Endodermal cell (in vitro differentiated cells): ENCODE data around the gene WDR27. TPM values are rescaled to one million over a fixed set of nuclear protein-coding genes. Genes with fewer than 3 reads are reported as not detected.

ENCODE experiments used
- DNase-seq: peaks from one replicate; pipeline ENCODE4 v3.0.0-alpha.2; 2017
- H3K27ac ChIP-seq: 2 replicates; pipeline ENCODE4 v1.5.1; 2013; ENCODE audit warnings: mild to moderate bottlenecking, low read depth, low read length, moderate library complexity
- H3K27me3 ChIP-seq: 2 replicates; pipeline ENCODE4 v1.6.1; 2013; ENCODE audit warnings: mild to moderate bottlenecking, low read length, moderate library complexity; ENCODE audit not compliant: insufficient read depth, control insufficient read depth, poor library complexity, severe bottlenecking
- H3K36me3 ChIP-seq: 2 replicates; pipeline ENCODE4 v1.7.0; 2013; ENCODE audit warnings: mild to moderate bottlenecking, low read length, moderate library complexity; ENCODE audit not compliant: control insufficient read depth, insufficient read depth
- H3K4me1 ChIP-seq: one replicate; pipeline ENCODE4 v1.7.0; 2013; ENCODE audit warnings: low read length; ENCODE audit not compliant: control insufficient read depth, insufficient read depth
- H3K4me3 ChIP-seq: 2 replicates; pipeline ENCODE4 v1.5.1; 2013; ENCODE audit warnings: mild to moderate bottlenecking, low read length, moderate library complexity
- H3K9ac ChIP-seq: 2 replicates; pipeline ENCODE4 v1.6.1; 2013; ENCODE audit warnings: mild to moderate bottlenecking, low read length, moderate library complexity; ENCODE audit not compliant: poor library complexity, severe bottlenecking; ENCODE audit errors: extremely low read depth
- H3K9me3 ChIP-seq: 2 replicates; pipeline ENCODE4 v1.6.1; 2013; ENCODE audit warnings: mild to moderate bottlenecking, low read length, moderate library complexity; ENCODE audit not compliant: control insufficient read depth
- H3K27ac Mint-ChIP-seq: 2 replicates; pipeline ENCODE4 v1.8.0; 2020; ENCODE audit warnings: mixed read lengths
- H3K27me3 Mint-ChIP-seq: 2 replicates; pipeline ENCODE4 v1.8.0; 2021; ENCODE audit warnings: mild to moderate bottlenecking, mixed read lengths; ENCODE audit not compliant: insufficient read depth
- H3K36me3 Mint-ChIP-seq: 2 replicates; pipeline ENCODE4 v1.8.0; 2020; ENCODE audit warnings: low read depth, mixed read lengths
- H3K4me1 Mint-ChIP-seq: 2 replicates; pipeline ENCODE4 v1.8.0; 2020; ENCODE audit warnings: mixed read lengths
- H3K4me3 Mint-ChIP-seq: 2 replicates; pipeline ENCODE4 v1.8.0; 2020; ENCODE audit warnings: mild to moderate bottlenecking, moderate library complexity, mixed read lengths
- H3K9me3 Mint-ChIP-seq: 2 replicates; pipeline ENCODE4 v1.8.0; 2020; ENCODE audit warnings: mild to moderate bottlenecking, mixed read lengths
- CTCF ChIP-seq: fragments of 200-600 bp; sonication (generic); conservative IDR thresholded peaks from 2 replicates; pipeline ENCODE4 v1.5.0; 2021; ENCODE audit warnings: antibody characterized with exemption, mild to moderate bottlenecking
- WGBS, 2 experiments: methylation state at CpG; one replicate each; pipeline versions ENCODE4 v1.1.5 to v1.1.7; 2013; ENCODE audit warnings: missing lambda C conversion rate in 2 of 2, mixed read lengths in 1 of 2; ENCODE audit not compliant: insufficient coverage in 1 of 2, insufficient read length in 1 of 2; 5-methylcytosine and 5-hydroxymethylcytosine counted together
- total RNA-seq, 2 donors: library from RNA; stranded (reverse); fragmentation: NEBNext Ultra II Directional in 1 of 2; extraction: Animal tissue kit (Norgen Biotek cat#: 25700) in 1 of 2; gene quantifications; 2 replicates in 1 of 2; 3 replicates in 1 of 2; pipeline ENCODE4 v1.2.1, GENCODE V29; 2021

Gene WDR27
- total RNA-seq, 2 donors from 2014 or later: 94.4 to 110 TPM

- peaks cover 31% of the 10 kb centered on the region for H3K36me3 Mint-ChIP-seq
- H3K36me3 ChIP-seq: peaks cover 39% of the 10 kb centered on the region
- H3K4me1 Mint-ChIP-seq: peaks cover 6% of the 10 kb centered on the region
- H3K9me3 ChIP-seq: peaks cover 7% of the 10 kb centered on the region
- no peak overlapping the region for H3K27ac Mint-ChIP-seq
- WGBS, 2 experiments: 95 to 98% methylated on average over 3 to 8 of the region's 9 CpGs
- no peak overlapping the region for H3K4me3 ChIP-seq
- H3K4me1 ChIP-seq: no peaks in the 10 kb centered on the region
- H3K4me3 Mint-ChIP-seq: no peak overlapping the region
- DNase-seq: no peak
- no peak for TF ChIP-seq CTCF
- no peaks in the 10 kb centered on the region for H3K27me3 ChIP-seq
- H3K27ac ChIP-seq: no peak overlapping the region
- peaks cover 5% of the 10 kb centered on the region for H3K9me3 Mint-ChIP-seq
- no peaks in the 10 kb centered on the region for H3K27me3 Mint-ChIP-seq
- H3K9ac ChIP-seq: no peak overlapping the region
These were observed 53.2 kb downstream of the WDR27 start for GRCh38 chr6:169648617-169649016.

- H3K27me3 ChIP-seq: no peaks in the 10 kb centered on the region
- no peak overlapping the region for H3K9ac ChIP-seq
- 95 to 100% methylated on average over 9 to 10 of the region's 10 CpGs for WGBS, 2 experiments
- H3K9me3 Mint-ChIP-seq: peaks cover 5% of the 10 kb centered on the region
- H3K36me3 Mint-ChIP-seq: peaks cover 34% of the 10 kb centered on the region
- no peaks in the 10 kb centered on the region for H3K4me1 ChIP-seq
- no peak for TF ChIP-seq CTCF
- H3K4me3 ChIP-seq: no peak overlapping the region
- H3K4me3 Mint-ChIP-seq: no peak overlapping the region
- H3K27ac ChIP-seq: no peak overlapping the region
- DNase-seq: no peak
- H3K9me3 ChIP-seq: peaks cover 7% of the 10 kb centered on the region
- peaks cover 6% of the 10 kb centered on the region for H3K4me1 Mint-ChIP-seq
- no peaks in the 10 kb centered on the region for H3K27me3 Mint-ChIP-seq
- peaks cover 41% of the 10 kb centered on the region for H3K36me3 ChIP-seq
- no peak overlapping the region for H3K27ac Mint-ChIP-seq
These were observed 53.7 kb downstream of the WDR27 start for GRCh38 chr6:169648092-169648491.

GRCh38 chr6:169647637-169648036 is 54.2 kb downstream of the WDR27 start:
- no peak overlapping the region for H3K27ac ChIP-seq
- TF ChIP-seq CTCF: no peak
- WGBS, 2 experiments: 97 to 99% methylated on average over 10 to 11 of the region's 13 CpGs

More at GRCh38 chr6:169647637-169648036, 54.2 kb downstream of the WDR27 start:
- Histone ChIP-seq H3K9me3 (peaks cover 7% of the 10 kb centered on the region), H3K9ac (no peak overlapping the region), H3K4me3 (no peak overlapping the region), H3K4me1 (no peaks in the 10 kb centered on the region), H3K36me3 (peaks cover 41% of the 10 kb centered on the region), H3K27me3 (no peaks in the 10 kb centered on the region)
- Mint-ChIP-seq H3K27ac (no peak overlapping the region), H3K9me3 (peaks cover 5% of the 10 kb centered on the region), H3K27me3 (no peaks in the 10 kb centered on the region), H3K4me3 (no peak overlapping the region), H3K4me1 (peaks cover 6% of the 10 kb centered on the region), H3K36me3 (peaks cover 35% of the 10 kb centered on the region)
- DNase-seq: no peak
